GM23338 (cell line): Measurements from ENCODE around the gene CABP4. TPM values are rescaled to one million over a fixed set of nuclear protein-coding genes. Genes with fewer than 3 reads are reported as not detected.

ENCODE experiments used
- ATAC-seq: fragments of 200-7000 bp; cut with Tn5 transposase; 3 replicates; pipeline ENCODE4 v1.9.1; 2020
- DNase-seq: peaks from one replicate; pipeline ENCODE4 v3.0.0-alpha.2; 2015; ENCODE audit warnings: low spot score
- H2AFZ ChIP-seq: fragments of 200-600 bp; sonication (generic); 2 replicates; pipeline ENCODE4 v1.8.0; 2016; ENCODE audit warnings: antibody characterized with exemption, mild to moderate bottlenecking, moderate library complexity
- H3F3A ChIP-seq: fragments of 200-600 bp; sonication (generic); replicated peaks from 2 replicates; pipeline ENCODE4 v1.8.0; 2017; ENCODE audit warnings: antibody characterized with exemption, mixed run types, low read depth
- H3K27ac ChIP-seq: fragments of 200-600 bp; sonication (generic); 2 replicates; pipeline ENCODE4 v1.6.1; 2016; ENCODE audit warnings: low read depth
- H3K27me3 ChIP-seq: fragments of 200-600 bp; sonication (generic); 2 replicates; pipeline ENCODE4 v1.8.0; 2016; ENCODE audit warnings: mild to moderate bottlenecking, mixed run types, moderate library complexity; ENCODE audit not compliant: insufficient read depth
- H3K36me3 ChIP-seq: fragments of 200-600 bp; sonication (generic); 2 replicates; pipeline ENCODE4 v1.8.0; 2016; ENCODE audit warnings: mild to moderate bottlenecking; ENCODE audit not compliant: insufficient read depth
- H3K4me1 ChIP-seq: fragments of 200-600 bp; sonication (generic); 2 replicates; pipeline ENCODE4 v1.8.0; 2016; ENCODE audit warnings: mild to moderate bottlenecking, moderate library complexity; ENCODE audit not compliant: insufficient read depth
- H3K4me2 ChIP-seq: fragments of 200-600 bp; sonication (generic); 2 replicates; pipeline ENCODE4 v1.7.1; 2017; ENCODE audit warnings: mixed run types
- H3K4me3 ChIP-seq: fragments of 200-600 bp; sonication (generic); 2 replicates; pipeline ENCODE4 v1.6.1; 2016; ENCODE audit warnings: mixed run types
- H3K79me2 ChIP-seq: fragments of 200-600 bp; sonication (generic); replicated peaks from 2 replicates; pipeline ENCODE4 v1.8.0; 2017; ENCODE audit warnings: mild to moderate bottlenecking; ENCODE audit not compliant: insufficient read depth
- H3K9me2 ChIP-seq: fragments of 200-600 bp; sonication (generic); 2 replicates; pipeline ENCODE4 v1.8.0; 2017; ENCODE audit not compliant: insufficient read depth
- H4K20me1 ChIP-seq: fragments of 200-600 bp; sonication (generic); replicated peaks from 2 replicates; pipeline ENCODE4 v1.8.0; 2017; ENCODE audit warnings: mild to moderate bottlenecking; ENCODE audit not compliant: insufficient read depth
- H3K27ac Mint-ChIP-seq: 2 replicates; pipeline ENCODE4 v1.8.0; 2020; ENCODE audit warnings: inconsistent platforms, mild to moderate bottlenecking, moderate library complexity, mixed read lengths
- H3K27me3 Mint-ChIP-seq: 3 replicates; pipeline ENCODE4 v1.8.0; 2022; ENCODE audit warnings: low read depth, mild to moderate bottlenecking, moderate library complexity, mixed read lengths, inconsistent platforms; ENCODE audit not compliant: insufficient read depth, poor library complexity
- H3K36me3 Mint-ChIP-seq: 3 replicates; pipeline ENCODE4 v1.8.0; 2021; ENCODE audit warnings: low read depth, mild to moderate bottlenecking, inconsistent platforms, moderate library complexity, mixed read lengths
- H3K4me1 Mint-ChIP-seq: 3 replicates; pipeline ENCODE4 v1.8.0; 2020; ENCODE audit warnings: mild to moderate bottlenecking, inconsistent platforms, mixed read lengths
- H3K4me3 Mint-ChIP-seq: 3 replicates; pipeline ENCODE4 v1.8.0; 2021; ENCODE audit warnings: moderate library complexity, mild to moderate bottlenecking, inconsistent platforms, mixed read lengths
- H3K9me3 Mint-ChIP-seq: 3 replicates; pipeline ENCODE4 v1.8.0; 2020; ENCODE audit warnings: moderate library complexity, mild to moderate bottlenecking, inconsistent platforms, mixed read lengths
- CREB1 ChIP-seq: fragments of 250-450 bp; sonication (Bioruptor Pico); IDR thresholded peaks from 2 replicates; pipeline ENCODE4 v1.5.0; 2020; ENCODE audit warnings: low read depth, mild to moderate bottlenecking, moderate library complexity
- ETS1 ChIP-seq: IDR thresholded peaks from 2 replicates; pipeline ENCODE4 v1.6.1; 2016; ENCODE audit warnings: antibody characterized with exemption
- EZH2 ChIP-seq: fragments of 200-600 bp; sonication (generic); IDR thresholded peaks from one replicate; pipeline ENCODE4 v1.8.0; 2017; ENCODE audit warnings: antibody characterized with exemption, mild to moderate bottlenecking, low read depth; ENCODE audit not compliant: unreplicated experiment
- EZH2phosphoT487 ChIP-seq: fragments of 200-600 bp; sonication (generic); IDR thresholded peaks from one replicate; pipeline ENCODE4 v1.8.1; 2018; ENCODE audit warnings: antibody characterized with exemption; ENCODE audit not compliant: unreplicated experiment
- JUNB ChIP-seq: IDR thresholded peaks from one replicate; pipeline ENCODE4 v1.6.1; 2016; ENCODE audit warnings: antibody characterized with exemption; ENCODE audit not compliant: unreplicated experiment
- NANOG ChIP-seq: IDR thresholded peaks from 2 replicates; pipeline ENCODE4 v1.6.1; 2016; ENCODE audit warnings: antibody characterized with exemption, borderline replicate concordance
- POLR2AphosphoS5 ChIP-seq: IDR thresholded peaks from 2 replicates; pipeline ENCODE4 v1.6.1; 2016; ENCODE audit warnings: antibody characterized with exemption, low read depth
- ZNF114 ChIP-seq: fragments of 250-450 bp; sonication (Bioruptor Pico); IDR thresholded peaks from 2 replicates; pipeline ENCODE4 v1.5.0; 2020; ENCODE audit warnings: mild to moderate bottlenecking, moderate library complexity
- ZNF331 ChIP-seq: fragments of 250-450 bp; sonication (Bioruptor Pico); IDR thresholded peaks from 2 replicates; pipeline ENCODE4 v1.5.0; 2020; ENCODE audit warnings: low read depth, mild to moderate bottlenecking, moderate library complexity
- ZNF462 ChIP-seq: fragments of 250-450 bp; sonication (Bioruptor Pico); IDR thresholded peaks from 2 replicates; pipeline ENCODE4 v1.5.0; 2020; ENCODE audit warnings: mild to moderate bottlenecking, moderate library complexity
- polyA plus RNA-seq: library from polyadenylated mRNA; unstranded; fragments of >200 nt; fragmentation: Nextera tagmentation; extraction: Ambion mirVana; gene quantifications from 2 replicates; pipeline ENCODE4 v1.2.1, GENCODE V29; 2016
- total RNA-seq: library from RNA; depleted of rRNA; stranded (reverse); fragments of >200 nt; shearing (Covaris generic); gene quantifications from 2 replicates; pipeline ENCODE4 v1.2.3, GENCODE V29; 2014
- TF ChIP-seq, protein P1 (sequence below), 2 experiments: fragments of 200-600 bp in 1 of 2; sonication (generic) in 1 of 2; conservative IDR thresholded peaks; 2 replicates each; pipeline versions ENCODE4 v1.5.1 to v1.6.1; 2016 to 2017; ENCODE audit warnings: antibody characterized with exemption in 2 of 2, low read depth in 2 of 2, mild to moderate bottlenecking in 2 of 2, moderate library complexity in 1 of 2
- TF ChIP-seq, protein P2 (sequence below): IDR thresholded peaks from one replicate; pipeline ENCODE4 v1.6.1; 2018; ENCODE audit warnings: antibody characterized with exemption; ENCODE audit not compliant: unreplicated experiment

Gene CABP4
- total and polyA plus RNA-seq, 2 experiments from 2014 or later, result 0.28 TPM; not detected in 1

GRCh38 chr11:67482827-67483798 lies 28.0 kb downstream of the CABP4 start, which contains the start of gene AIP:
TSS of gene AIP (plus strand) at chr11:67483026. CDS start at chr11:67483159, 133 bp downstream.
- no peaks in the 10 kb centered on the region; the same call in 1 of the 2 replicates for H3K4me1 ChIP-seq
- TF ChIP-seq ETS1 (0 out of 2 replicates have a peak, but pooled peaks have one; percentile 25), POLR2AphosphoS5 (peak; percentile 61), ZNF114 (CRISPR knock-in tag) (no peak), NANOG (no peak), EZH2 (no peak), ZNF331 (CRISPR knock-in tag) (no peak), EZH2phosphoT487 (no peak), CREB1 (CRISPR knock-in tag) (peak; percentile 46; the same call in 1 of the 2 replicates), JUNB (no peak), ZNF462 (CRISPR knock-in tag) (no peak)
- TF ChIP-seq, protein P1, sequence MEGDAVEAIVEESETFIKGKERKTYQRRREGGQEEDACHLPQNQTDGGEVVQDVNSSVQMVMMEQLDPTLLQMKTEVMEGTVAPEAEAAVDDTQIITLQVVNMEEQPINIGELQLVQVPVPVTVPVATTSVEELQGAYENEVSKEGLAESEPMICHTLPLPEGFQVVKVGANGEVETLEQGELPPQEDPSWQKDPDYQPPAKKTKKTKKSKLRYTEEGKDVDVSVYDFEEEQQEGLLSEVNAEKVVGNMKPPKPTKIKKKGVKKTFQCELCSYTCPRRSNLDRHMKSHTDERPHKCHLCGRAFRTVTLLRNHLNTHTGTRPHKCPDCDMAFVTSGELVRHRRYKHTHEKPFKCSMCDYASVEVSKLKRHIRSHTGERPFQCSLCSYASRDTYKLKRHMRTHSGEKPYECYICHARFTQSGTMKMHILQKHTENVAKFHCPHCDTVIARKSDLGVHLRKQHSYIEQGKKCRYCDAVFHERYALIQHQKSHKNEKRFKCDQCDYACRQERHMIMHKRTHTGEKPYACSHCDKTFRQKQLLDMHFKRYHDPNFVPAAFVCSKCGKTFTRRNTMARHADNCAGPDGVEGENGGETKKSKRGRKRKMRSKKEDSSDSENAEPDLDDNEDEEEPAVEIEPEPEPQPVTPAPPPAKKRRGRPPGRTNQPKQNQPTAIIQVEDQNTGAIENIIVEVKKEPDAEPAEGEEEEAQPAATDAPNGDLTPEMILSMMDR (conservative IDR thresholded peaks at IDR 0.05; ENCODE audit: low read depth in 2 of 2), result no peak
- TF ChIP-seq, protein P2, sequence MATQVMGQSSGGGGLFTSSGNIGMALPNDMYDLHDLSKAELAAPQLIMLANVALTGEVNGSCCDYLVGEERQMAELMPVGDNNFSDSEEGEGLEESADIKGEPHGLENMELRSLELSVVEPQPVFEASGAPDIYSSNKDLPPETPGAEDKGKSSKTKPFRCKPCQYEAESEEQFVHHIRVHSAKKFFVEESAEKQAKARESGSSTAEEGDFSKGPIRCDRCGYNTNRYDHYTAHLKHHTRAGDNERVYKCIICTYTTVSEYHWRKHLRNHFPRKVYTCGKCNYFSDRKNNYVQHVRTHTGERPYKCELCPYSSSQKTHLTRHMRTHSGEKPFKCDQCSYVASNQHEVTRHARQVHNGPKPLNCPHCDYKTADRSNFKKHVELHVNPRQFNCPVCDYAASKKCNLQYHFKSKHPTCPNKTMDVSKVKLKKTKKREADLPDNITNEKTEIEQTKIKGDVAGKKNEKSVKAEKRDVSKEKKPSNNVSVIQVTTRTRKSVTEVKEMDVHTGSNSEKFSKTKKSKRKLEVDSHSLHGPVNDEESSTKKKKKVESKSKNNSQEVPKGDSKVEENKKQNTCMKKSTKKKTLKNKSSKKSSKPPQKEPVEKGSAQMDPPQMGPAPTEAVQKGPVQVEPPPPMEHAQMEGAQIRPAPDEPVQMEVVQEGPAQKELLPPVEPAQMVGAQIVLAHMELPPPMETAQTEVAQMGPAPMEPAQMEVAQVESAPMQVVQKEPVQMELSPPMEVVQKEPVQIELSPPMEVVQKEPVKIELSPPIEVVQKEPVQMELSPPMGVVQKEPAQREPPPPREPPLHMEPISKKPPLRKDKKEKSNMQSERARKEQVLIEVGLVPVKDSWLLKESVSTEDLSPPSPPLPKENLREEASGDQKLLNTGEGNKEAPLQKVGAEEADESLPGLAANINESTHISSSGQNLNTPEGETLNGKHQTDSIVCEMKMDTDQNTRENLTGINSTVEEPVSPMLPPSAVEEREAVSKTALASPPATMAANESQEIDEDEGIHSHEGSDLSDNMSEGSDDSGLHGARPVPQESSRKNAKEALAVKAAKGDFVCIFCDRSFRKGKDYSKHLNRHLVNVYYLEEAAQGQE, result no peak

More at GRCh38 chr11:67482827-67483798, 28.0 kb downstream of the CABP4 start, which contains the start of gene AIP:
- peaks cover 23% of the 10 kb centered on the region for H3K4me1 Mint-ChIP-seq
- peak within 1 kb of the TSS; percentile 84 for H3K4me3 Mint-ChIP-seq
- Histone ChIP-seq H3F3A (no peaks in the 10 kb centered on the region), H3K79me2 (no peaks in the 10 kb centered on the region), H3K4me3 (peak within 1 kb of the TSS; percentile 52), H3K9me2 (no peaks in the 10 kb centered on the region), H3K36me3 (no peaks in the 10 kb centered on the region), H3K27ac (no peak within 1 kb of the TSS), H3K27me3 (peaks cover 8% of the 10 kb centered on the region), H2AFZ (peak within 1 kb of the TSS; percentile 67), H3K4me2 (peak within 1 kb of the TSS; percentile 78), H4K20me1 (no peaks in the 10 kb centered on the region)
- peak within 1 kb of the TSS; percentile 86 for H3K27ac Mint-ChIP-seq
- DNase-seq, result peak; percentile 99
- ATAC-seq, result peak; percentile 94
- peaks cover 5% of the 10 kb centered on the region; the same call in 2 of the 3 replicates for H3K9me3 Mint-ChIP-seq
- peaks cover 22% of the 10 kb centered on the region for H3K27me3 Mint-ChIP-seq
- H3K36me3 Mint-ChIP-seq, result peaks cover 10% of the 10 kb centered on the region; the same call in 1 of the 3 replicates
